Loucy (cell line): Measurements from ENCODE around the gene MCU.

Experiments used
- H2AFZ ChIP-seq: fragments of 200-600 bp; sonication (generic); 2 replicates; pipeline ENCODE4 v1.6.0; 2016; ENCODE audit warnings: antibody characterized with exemption, mild to moderate bottlenecking, low read length, moderate library complexity
- H3F3A ChIP-seq: fragments of 200-600 bp; 2 replicates; pipeline ENCODE4 v1.6.0; 2016; ENCODE audit warnings: antibody characterized with exemption, low read depth, mild to moderate bottlenecking
- H3K27me3 ChIP-seq: fragments of 200-600 bp; sonication (generic); 2 replicates; pipeline ENCODE4 v1.6.1; 2014; ENCODE audit warnings: low read length, mild to moderate bottlenecking; ENCODE audit not compliant: insufficient read depth, poor library complexity, severe bottlenecking
- H3K36me3 ChIP-seq: fragments of 200-600 bp; sonication (generic); 2 replicates; pipeline ENCODE4 v1.6.1; 2016; ENCODE audit warnings: low read length; ENCODE audit not compliant: insufficient read depth
- H3K4me1 ChIP-seq: fragments of 200-600 bp; sonication (generic); 2 replicates; pipeline ENCODE4 v1.5.1; 2014; ENCODE audit warnings: low read length, mild to moderate bottlenecking; ENCODE audit not compliant: insufficient read depth, poor library complexity, severe bottlenecking
- H3K4me2 ChIP-seq: fragments of 200-600 bp; sonication (generic); 2 replicates; pipeline ENCODE4 v1.6.0; 2014; ENCODE audit warnings: antibody characterized with exemption, low read length, low read depth, mild to moderate bottlenecking; ENCODE audit not compliant: poor library complexity, severe bottlenecking
- H3K4me3 ChIP-seq: fragments of 200-600 bp; sonication (generic); 2 replicates; pipeline ENCODE4 v1.5.1; 2014; ENCODE audit warnings: low read length, mild to moderate bottlenecking, mixed read lengths; ENCODE audit not compliant: poor library complexity, severe bottlenecking
- H3K79me2 ChIP-seq: fragments of 200-600 bp; sonication (generic); 2 replicates; pipeline ENCODE4 v1.6.1; 2014; ENCODE audit warnings: low read length; ENCODE audit not compliant: insufficient read depth
- H3K9ac ChIP-seq: fragments of 200-600 bp; sonication (generic); 2 replicates; pipeline ENCODE4 v1.6.0; 2014; ENCODE audit warnings: mild to moderate bottlenecking, low read depth, low read length, moderate library complexity; ENCODE audit not compliant: poor library complexity, severe bottlenecking
- H3K9me2 ChIP-seq: fragments of 200-600 bp; sonication (generic); replicated peaks from 2 replicates; pipeline ENCODE4 v1.6.1; 2016; ENCODE audit warnings: low read depth, low read length, mixed read lengths
- H3K9me3 ChIP-seq: fragments of 200-600 bp; sonication (generic); 2 replicates; pipeline ENCODE4 v1.6.1; 2014; ENCODE audit warnings: mild to moderate bottlenecking, antibody characterized with exemption, low read length, low read depth; ENCODE audit not compliant: insufficient read depth
- H4K20me1 ChIP-seq: fragments of 200-600 bp; sonication (generic); 2 replicates; pipeline ENCODE4 v1.6.0; 2014; ENCODE audit warnings: antibody characterized with exemption, low read length, mild to moderate bottlenecking; ENCODE audit not compliant: insufficient read depth, poor library complexity, severe bottlenecking
- CTCF ChIP-seq: fragments of 200-600 bp; sonication (generic); conservative IDR thresholded peaks from 2 replicates; pipeline ENCODE4 v1.5.1; 2014; ENCODE audit warnings: mild to moderate bottlenecking, antibody characterized with exemption, low read length
- EZH2phosphoT487 ChIP-seq: fragments of 200-600 bp; IDR thresholded peaks from 2 replicates; pipeline ENCODE4 v1.6.1; 2018; ENCODE audit warnings: antibody characterized with exemption, mild to moderate bottlenecking, moderate library complexity, borderline replicate concordance

The MCU gene

DNA sequence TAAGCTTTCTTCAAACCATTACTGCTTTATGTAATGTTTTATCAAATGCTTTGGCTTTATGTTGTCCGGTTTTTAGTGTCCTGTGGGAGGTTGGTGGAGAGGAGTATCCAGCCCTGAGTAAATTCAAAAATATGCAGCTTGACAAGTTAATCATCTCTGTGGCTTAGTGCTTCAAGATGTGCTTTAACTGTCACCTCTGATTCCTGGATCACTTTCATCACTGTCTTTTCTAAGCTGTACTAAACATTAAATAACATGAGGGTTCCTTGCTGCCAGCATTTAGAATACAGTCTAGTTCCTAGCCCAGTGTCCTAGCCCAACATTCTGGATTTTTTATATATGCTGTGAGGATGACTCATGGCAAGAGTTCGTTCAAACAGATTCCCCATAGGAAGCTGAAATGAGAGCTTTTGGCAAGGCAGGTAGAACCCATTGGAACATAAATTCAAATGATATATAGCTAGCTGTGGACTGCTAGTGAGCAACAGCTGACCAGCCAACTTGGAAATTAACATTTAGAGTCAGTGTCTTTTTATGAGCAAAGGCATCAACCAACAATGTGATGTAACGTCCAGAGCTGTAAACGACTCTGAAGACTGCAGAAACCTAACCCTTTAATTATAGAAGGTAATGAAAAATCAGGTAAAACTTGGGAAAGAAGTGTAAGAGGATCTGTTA, 120.9 kb downstream of the MCU start:
- H3K4me1 ChIP-seq = peaks cover 1% of the 10 kb centered on the region
- H3K27me3 ChIP-seq = no peaks in the 10 kb centered on the region
- no peaks in the 10 kb centered on the region for H4K20me1 ChIP-seq
- TF ChIP-seq CTCF (no peak), EZH2phosphoT487 (no peak)
- H3K9me3 ChIP-seq = no peaks in the 10 kb centered on the region
- H3K9ac ChIP-seq = no peak overlapping the region
- no peaks in the 10 kb centered on the region for H3K9me2 ChIP-seq
- no peaks in the 10 kb centered on the region for H3F3A ChIP-seq
- H3K36me3 ChIP-seq = no peaks in the 10 kb centered on the region
- H2AFZ ChIP-seq = no peak overlapping the region
- H3K4me2 ChIP-seq = no peak overlapping the region
- H3K79me2 ChIP-seq = no peaks in the 10 kb centered on the region
- H3K4me3 ChIP-seq = no peak overlapping the region

- Histone ChIP-seq H4K20me1 (no peaks in the 10 kb centered on the region), H3K9me2 (no peaks in the 10 kb centered on the region), H3K9me3 (no peaks in the 10 kb centered on the region), H3K4me1 (peaks cover 6% of the 10 kb centered on the region), H3K36me3 (no peaks in the 10 kb centered on the region), H3K9ac (no peak overlapping the region), H2AFZ (no peak overlapping the region), H3K27me3 (no peaks in the 10 kb centered on the region), H3K4me2 (no peak overlapping the region), H3K79me2 (no peaks in the 10 kb centered on the region), H3K4me3 (no peak overlapping the region), H3F3A (no peaks in the 10 kb centered on the region)
- TF ChIP-seq EZH2phosphoT487 (no peak), CTCF (no peak)
Measured at GRCh38 chr10:72814099-72814790, 122.3 kb downstream of the MCU start.

DNA sequence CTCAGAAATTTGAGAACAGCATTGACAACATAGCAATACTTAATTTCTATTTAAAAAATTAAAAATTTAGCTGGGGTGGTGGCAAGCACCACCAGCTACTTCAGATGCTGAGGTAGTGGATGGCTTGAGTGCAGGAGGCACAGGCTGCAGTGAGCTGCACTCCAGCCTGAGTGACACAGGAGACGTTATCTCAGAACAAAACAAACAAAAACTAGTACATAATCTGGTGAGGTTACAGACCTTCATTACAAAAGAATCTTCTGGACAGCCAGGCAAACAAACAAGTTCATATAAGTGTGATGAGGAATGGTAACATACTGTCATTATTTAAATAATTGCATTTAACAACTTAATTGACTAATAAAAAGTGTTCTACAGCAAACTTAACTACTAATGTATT, 124.6 kb downstream of the MCU start:
- H3K4me2 ChIP-seq = no peak overlapping the region
- H3K9ac ChIP-seq = no peak overlapping the region
- no peak overlapping the region for H3K4me3 ChIP-seq
- no peak overlapping the region for H2AFZ ChIP-seq
- no peaks in the 10 kb centered on the region for H3K36me3 ChIP-seq
- H3K9me3 ChIP-seq = no peaks in the 10 kb centered on the region
- no peaks in the 10 kb centered on the region for H3K27me3 ChIP-seq
- no peaks in the 10 kb centered on the region for H3K79me2 ChIP-seq
- H4K20me1 ChIP-seq = no peaks in the 10 kb centered on the region
- no peak for TF ChIP-seq CTCF
- no peak for TF ChIP-seq EZH2phosphoT487
- H3K9me2 ChIP-seq = no peaks in the 10 kb centered on the region
- peaks cover 6% of the 10 kb centered on the region for H3K4me1 ChIP-seq
- H3F3A ChIP-seq = no peaks in the 10 kb centered on the region
